Lower leg skin (tissue), 3 donors: ENCODE measurements around the gene IL3RA.

ENCODE experiments used
- CTCF ChIP-seq, 3 donors: fragments of 450-650 bp; IDR thresholded peaks; one replicate each; pipeline ENCODE4 v1.5.1; 2016; ENCODE audit warnings: antibody characterized with exemption in 3 of 3, mild to moderate bottlenecking in 3 of 3, moderate library complexity in 2 of 3
- POLR2A ChIP-seq, 2 donors: fragments of 450-650 bp; IDR thresholded peaks; one replicate each; pipeline ENCODE4 v1.6.1; 2016 to 2017; ENCODE audit warnings: antibody characterized with exemption in 2 of 2, mild to moderate bottlenecking in 1 of 2, moderate library complexity in 1 of 2

- no peak for TF ChIP-seq CTCF (IDR thresholded peaks at IDR 0.05)
- no peak for TF ChIP-seq POLR2A (IDR thresholded peaks at IDR 0.05)
Measured at GRCh38 chrX:1397441-1398270, 61.1 kb downstream of the IL3RA start.
